ENCODE measurements around the gene TDRD9. TPM values are rescaled to one million over a fixed set of nuclear protein-coding genes. Genes with fewer than 3 reads are reported as not detected.

Gene TDRD9
- total RNA-seq, 1 donor from 2014 or later: 4.8 TPM

DNA sequence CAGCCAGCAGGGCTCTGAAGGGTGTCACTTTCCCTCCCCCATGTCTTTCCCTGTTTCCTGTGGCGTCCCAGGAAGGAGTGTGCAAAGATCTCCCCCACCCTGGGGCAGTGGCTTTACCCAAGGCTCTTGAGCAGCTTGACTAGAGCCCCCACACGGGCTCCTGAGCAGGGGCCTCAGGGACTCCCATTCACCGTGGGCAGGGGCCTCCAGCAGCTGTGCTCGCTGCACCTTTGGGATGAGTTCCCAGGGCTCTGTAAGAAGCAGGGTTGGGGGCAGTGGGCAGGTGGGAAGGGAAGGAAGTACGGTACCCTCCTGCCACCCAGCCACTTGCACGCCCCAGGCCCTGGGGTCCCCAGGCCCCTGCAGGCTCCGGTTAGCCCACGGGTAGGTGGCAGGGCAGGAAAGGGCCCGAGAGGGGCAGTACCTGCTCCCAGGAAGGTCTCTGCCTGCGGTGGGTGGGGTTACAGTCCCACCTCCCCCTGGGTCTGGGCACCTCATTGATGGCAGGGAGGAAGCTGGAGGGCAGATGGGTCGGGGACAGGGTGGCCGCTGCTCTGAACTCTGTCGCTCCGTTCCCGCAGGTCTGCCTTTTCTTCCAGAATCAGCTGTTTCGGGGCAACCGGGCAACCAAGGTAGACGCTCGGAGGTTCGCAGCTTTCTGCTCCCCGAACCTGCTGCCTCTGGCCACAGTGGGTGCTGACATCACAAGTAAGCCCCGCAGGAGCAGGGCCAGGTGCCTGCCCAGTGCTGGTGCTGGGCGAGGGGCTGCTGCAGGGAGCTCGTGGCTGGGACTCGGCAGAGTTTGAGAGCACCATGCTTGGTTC, 170.2 kb downstream of the TDRD9 start:
- peaks cover 44% of the 10 kb centered on the region for H3K27me3 ChIP-seq (ENCODE audit: low read depth)
- H3K4me3 ChIP-seq: no peak overlapping the region
- DNase-seq: no peak
- intact Hi-C loops (cut with micrococcal nuclease): no loop called here
- H3K36me3 ChIP-seq: no peaks in the 10 kb centered on the region
- no peak overlapping the region for H3K27ac ChIP-seq (replicated peaks)
- H3K4me1 ChIP-seq: peaks cover 6% of the 10 kb centered on the region
- H3K9me3 ChIP-seq (replicated peaks): no peaks in the 10 kb centered on the region
- TF ChIP-seq CTCF (IDR thresholded peaks at IDR 0.05; ENCODE audit: borderline replicate concordance): no peak

- Histone ChIP-seq H3K27ac (replicated peaks) (no peak overlapping the region), H3K4me3 (no peak overlapping the region), H3K4me1 (peaks cover 12% of the 10 kb centered on the region), H3K36me3 (no peaks in the 10 kb centered on the region), H3K9me3 (replicated peaks) (no peaks in the 10 kb centered on the region), H3K27me3 (ENCODE audit: low read depth) (peaks cover 46% of the 10 kb centered on the region)
- intact Hi-C loops (cut with micrococcal nuclease): no loop called here
- no peak for DNase-seq
- no peak for TF ChIP-seq CTCF (IDR thresholded peaks at IDR 0.05; ENCODE audit: borderline replicate concordance)
These were observed 171.1 kb downstream of the TDRD9 start for GRCh38 chr14:104099096-104100041.

- Histone ChIP-seq H3K27me3 (ENCODE audit: low read depth) (peaks cover 46% of the 10 kb centered on the region), H3K4me1 (peaks cover 7% of the 10 kb centered on the region), H3K4me3 (no peak overlapping the region), H3K36me3 (no peaks in the 10 kb centered on the region), H3K9me3 (replicated peaks) (no peaks in the 10 kb centered on the region), H3K27ac (replicated peaks) (no peak overlapping the region)
- DNase-seq: peak; percentile 8
- intact Hi-C loops (cut with micrococcal nuclease): no loop called here
- TF ChIP-seq CTCF (IDR thresholded peaks at IDR 0.05; ENCODE audit: borderline replicate concordance): no peak
These were observed 172.2 kb downstream of the TDRD9 start for GRCh38 chr14:104100171-104101085.

DNA sequence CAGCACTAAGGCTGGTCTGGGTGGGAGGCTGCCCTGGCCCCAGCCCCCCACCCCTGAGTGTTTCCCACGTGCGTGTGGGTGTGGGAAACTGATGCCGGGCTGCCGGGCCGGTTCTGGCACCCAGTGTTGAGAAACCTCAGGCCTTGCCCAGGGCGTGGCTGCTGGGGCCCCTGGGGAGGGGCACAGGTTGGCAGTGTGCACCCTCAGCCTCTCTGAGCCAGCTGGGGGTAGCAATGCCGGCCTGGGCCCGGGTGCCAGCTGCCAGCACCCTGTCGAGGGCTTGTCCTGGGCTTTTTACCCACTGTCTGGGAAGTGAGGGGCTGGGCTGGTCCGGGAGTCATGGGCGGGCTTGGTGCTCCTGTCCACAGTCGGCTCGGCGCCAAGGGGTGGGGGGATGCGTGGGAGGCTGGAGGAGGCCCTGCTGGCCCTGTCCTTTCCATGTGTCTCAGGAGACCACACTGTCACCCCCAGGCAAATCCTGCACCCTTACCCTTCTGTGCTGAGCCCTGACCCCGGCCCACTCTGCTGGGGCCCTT, 172.9 kb downstream of the TDRD9 start:
- DNase-seq: peak; percentile 8
- Histone ChIP-seq H3K9me3 (replicated peaks) (no peaks in the 10 kb centered on the region), H3K27ac (replicated peaks) (no peak overlapping the region), H3K4me3 (no peak overlapping the region), H3K36me3 (no peaks in the 10 kb centered on the region), H3K27me3 (ENCODE audit: low read depth) (peaks cover 47% of the 10 kb centered on the region), H3K4me1 (peaks cover 7% of the 10 kb centered on the region)
- intact Hi-C loops (cut with micrococcal nuclease): no loop called here
- TF ChIP-seq CTCF (IDR thresholded peaks at IDR 0.05; ENCODE audit: borderline replicate concordance): no peak
